Loucy (cell line): ENCODE data around the gene ITSN1.
A peak's percentile ranks its signal among the peaks of the same experiment; 100 is the strongest.

Source experiments
- H2AFZ ChIP-seq: fragments of 200-600 bp; sonication (generic); 2 replicates; pipeline ENCODE4 v1.6.0; 2016; ENCODE audit warnings: antibody characterized with exemption, mild to moderate bottlenecking, low read length, moderate library complexity
- H3F3A ChIP-seq: fragments of 200-600 bp; 2 replicates; pipeline ENCODE4 v1.6.0; 2016; ENCODE audit warnings: antibody characterized with exemption, low read depth, mild to moderate bottlenecking
- H3K27me3 ChIP-seq: fragments of 200-600 bp; sonication (generic); 2 replicates; pipeline ENCODE4 v1.6.1; 2014; ENCODE audit warnings: low read length, mild to moderate bottlenecking; ENCODE audit not compliant: insufficient read depth, poor library complexity, severe bottlenecking
- H3K36me3 ChIP-seq: fragments of 200-600 bp; sonication (generic); 2 replicates; pipeline ENCODE4 v1.6.1; 2016; ENCODE audit warnings: low read length; ENCODE audit not compliant: insufficient read depth
- H3K4me1 ChIP-seq: fragments of 200-600 bp; sonication (generic); 2 replicates; pipeline ENCODE4 v1.5.1; 2014; ENCODE audit warnings: low read length, mild to moderate bottlenecking; ENCODE audit not compliant: insufficient read depth, poor library complexity, severe bottlenecking
- H3K4me2 ChIP-seq: fragments of 200-600 bp; sonication (generic); 2 replicates; pipeline ENCODE4 v1.6.0; 2014; ENCODE audit warnings: antibody characterized with exemption, low read length, low read depth, mild to moderate bottlenecking; ENCODE audit not compliant: poor library complexity, severe bottlenecking
- H3K4me3 ChIP-seq: fragments of 200-600 bp; sonication (generic); 2 replicates; pipeline ENCODE4 v1.5.1; 2014; ENCODE audit warnings: low read length, mild to moderate bottlenecking, mixed read lengths; ENCODE audit not compliant: poor library complexity, severe bottlenecking
- H3K79me2 ChIP-seq: fragments of 200-600 bp; sonication (generic); 2 replicates; pipeline ENCODE4 v1.6.1; 2014; ENCODE audit warnings: low read length; ENCODE audit not compliant: insufficient read depth
- H3K9ac ChIP-seq: fragments of 200-600 bp; sonication (generic); 2 replicates; pipeline ENCODE4 v1.6.0; 2014; ENCODE audit warnings: mild to moderate bottlenecking, low read depth, low read length, moderate library complexity; ENCODE audit not compliant: poor library complexity, severe bottlenecking
- H3K9me2 ChIP-seq: fragments of 200-600 bp; sonication (generic); replicated peaks from 2 replicates; pipeline ENCODE4 v1.6.1; 2016; ENCODE audit warnings: low read depth, low read length, mixed read lengths
- H3K9me3 ChIP-seq: fragments of 200-600 bp; sonication (generic); 2 replicates; pipeline ENCODE4 v1.6.1; 2014; ENCODE audit warnings: mild to moderate bottlenecking, antibody characterized with exemption, low read length, low read depth; ENCODE audit not compliant: insufficient read depth
- H4K20me1 ChIP-seq: fragments of 200-600 bp; sonication (generic); 2 replicates; pipeline ENCODE4 v1.6.0; 2014; ENCODE audit warnings: antibody characterized with exemption, low read length, mild to moderate bottlenecking; ENCODE audit not compliant: insufficient read depth, poor library complexity, severe bottlenecking
- EZH2phosphoT487 ChIP-seq: fragments of 200-600 bp; IDR thresholded peaks from 2 replicates; pipeline ENCODE4 v1.6.1; 2018; ENCODE audit warnings: antibody characterized with exemption, mild to moderate bottlenecking, moderate library complexity, borderline replicate concordance
- TF ChIP-seq, protein P1 (sequence below): fragments of 200-600 bp; sonication (generic); conservative IDR thresholded peaks from 2 replicates; pipeline ENCODE4 v1.5.1; 2014; ENCODE audit warnings: mild to moderate bottlenecking, antibody characterized with exemption, low read length

Gene ITSN1

DNA sequence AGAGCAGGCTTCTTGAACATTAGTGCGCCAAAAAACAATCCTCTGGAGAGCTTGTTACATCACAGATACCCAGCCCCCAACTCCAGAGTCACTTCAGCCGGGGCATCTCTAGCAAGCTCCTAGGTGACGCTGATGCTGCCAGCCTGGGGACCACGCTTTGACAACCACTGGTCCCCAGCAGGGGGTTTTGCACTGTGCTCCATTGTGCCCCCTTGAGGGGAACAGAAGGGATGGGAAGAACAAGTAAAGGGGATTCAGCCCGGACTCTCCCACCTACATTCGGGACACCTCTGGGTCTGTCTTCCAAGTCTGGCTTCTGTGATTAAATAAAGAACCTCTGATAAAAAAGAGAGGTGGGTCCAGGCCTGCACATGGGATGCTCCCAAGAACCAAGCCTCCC is 212.9 kb downstream of the ITSN1 start:
- Histone ChIP-seq H3K4me1 (no peaks in the 10 kb centered on the region), H3K4me2 (no peak overlapping the region), H3K27me3 (no peaks in the 10 kb centered on the region), H2AFZ (no peak overlapping the region), H3K79me2 (no peaks in the 10 kb centered on the region), H3K4me3 (no peak overlapping the region), H3K9me3 (no peaks in the 10 kb centered on the region), H3F3A (no peaks in the 10 kb centered on the region), H3K36me3 (no peaks in the 10 kb centered on the region), H4K20me1 (no peaks in the 10 kb centered on the region), H3K9ac (no peak overlapping the region), H3K9me2 (no peaks in the 10 kb centered on the region)
- TF ChIP-seq EZH2phosphoT487, result no peak
- TF ChIP-seq, protein P1, sequence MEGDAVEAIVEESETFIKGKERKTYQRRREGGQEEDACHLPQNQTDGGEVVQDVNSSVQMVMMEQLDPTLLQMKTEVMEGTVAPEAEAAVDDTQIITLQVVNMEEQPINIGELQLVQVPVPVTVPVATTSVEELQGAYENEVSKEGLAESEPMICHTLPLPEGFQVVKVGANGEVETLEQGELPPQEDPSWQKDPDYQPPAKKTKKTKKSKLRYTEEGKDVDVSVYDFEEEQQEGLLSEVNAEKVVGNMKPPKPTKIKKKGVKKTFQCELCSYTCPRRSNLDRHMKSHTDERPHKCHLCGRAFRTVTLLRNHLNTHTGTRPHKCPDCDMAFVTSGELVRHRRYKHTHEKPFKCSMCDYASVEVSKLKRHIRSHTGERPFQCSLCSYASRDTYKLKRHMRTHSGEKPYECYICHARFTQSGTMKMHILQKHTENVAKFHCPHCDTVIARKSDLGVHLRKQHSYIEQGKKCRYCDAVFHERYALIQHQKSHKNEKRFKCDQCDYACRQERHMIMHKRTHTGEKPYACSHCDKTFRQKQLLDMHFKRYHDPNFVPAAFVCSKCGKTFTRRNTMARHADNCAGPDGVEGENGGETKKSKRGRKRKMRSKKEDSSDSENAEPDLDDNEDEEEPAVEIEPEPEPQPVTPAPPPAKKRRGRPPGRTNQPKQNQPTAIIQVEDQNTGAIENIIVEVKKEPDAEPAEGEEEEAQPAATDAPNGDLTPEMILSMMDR, result peak; percentile 67

DNA sequence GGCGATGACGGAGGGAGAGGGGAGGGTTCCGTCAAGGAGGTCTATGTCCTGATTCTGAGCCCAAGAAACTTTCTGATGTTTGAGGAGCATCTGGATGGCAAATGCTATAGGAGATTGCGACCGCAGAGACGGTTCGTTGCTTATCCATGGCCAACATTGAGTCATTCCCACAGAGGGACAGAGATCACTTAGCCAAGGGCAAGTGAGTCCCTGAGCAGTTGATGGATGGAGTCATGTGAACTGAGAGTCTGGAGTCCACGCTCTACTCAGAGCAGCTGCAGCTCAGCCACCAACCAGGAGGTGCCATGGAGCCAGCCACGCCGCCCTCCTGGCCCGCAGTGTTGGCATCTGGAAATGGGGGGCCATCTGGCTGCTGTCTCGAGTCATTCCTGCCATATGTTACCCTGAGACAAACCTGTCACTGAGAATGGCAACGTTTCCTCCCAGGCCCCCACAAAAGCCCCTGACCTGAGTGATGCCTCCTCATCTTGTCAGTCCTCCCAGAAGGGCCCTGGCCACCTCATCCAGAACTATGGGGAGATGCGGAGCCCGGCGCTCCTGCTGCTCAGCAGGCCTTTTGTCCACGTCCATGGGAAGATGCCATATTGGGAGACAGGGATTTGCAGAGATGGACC is 214.7 kb downstream of the ITSN1 start:
- H3K36me3 ChIP-seq, result no peaks in the 10 kb centered on the region
- TF ChIP-seq, protein P1, result no peak
- no peak for TF ChIP-seq EZH2phosphoT487
- H4K20me1 ChIP-seq, result no peaks in the 10 kb centered on the region
- H3K9ac ChIP-seq, result no peak overlapping the region
- no peaks in the 10 kb centered on the region for H3K27me3 ChIP-seq
- no peaks in the 10 kb centered on the region for H3K9me2 ChIP-seq
- H3K4me3 ChIP-seq, result no peak overlapping the region
- no peaks in the 10 kb centered on the region for H3K4me1 ChIP-seq
- no peaks in the 10 kb centered on the region for H3K9me3 ChIP-seq
- no peak overlapping the region for H3K4me2 ChIP-seq
- no peaks in the 10 kb centered on the region for H3F3A ChIP-seq
- no peak overlapping the region for H2AFZ ChIP-seq
- H3K79me2 ChIP-seq, result no peaks in the 10 kb centered on the region

DNA sequence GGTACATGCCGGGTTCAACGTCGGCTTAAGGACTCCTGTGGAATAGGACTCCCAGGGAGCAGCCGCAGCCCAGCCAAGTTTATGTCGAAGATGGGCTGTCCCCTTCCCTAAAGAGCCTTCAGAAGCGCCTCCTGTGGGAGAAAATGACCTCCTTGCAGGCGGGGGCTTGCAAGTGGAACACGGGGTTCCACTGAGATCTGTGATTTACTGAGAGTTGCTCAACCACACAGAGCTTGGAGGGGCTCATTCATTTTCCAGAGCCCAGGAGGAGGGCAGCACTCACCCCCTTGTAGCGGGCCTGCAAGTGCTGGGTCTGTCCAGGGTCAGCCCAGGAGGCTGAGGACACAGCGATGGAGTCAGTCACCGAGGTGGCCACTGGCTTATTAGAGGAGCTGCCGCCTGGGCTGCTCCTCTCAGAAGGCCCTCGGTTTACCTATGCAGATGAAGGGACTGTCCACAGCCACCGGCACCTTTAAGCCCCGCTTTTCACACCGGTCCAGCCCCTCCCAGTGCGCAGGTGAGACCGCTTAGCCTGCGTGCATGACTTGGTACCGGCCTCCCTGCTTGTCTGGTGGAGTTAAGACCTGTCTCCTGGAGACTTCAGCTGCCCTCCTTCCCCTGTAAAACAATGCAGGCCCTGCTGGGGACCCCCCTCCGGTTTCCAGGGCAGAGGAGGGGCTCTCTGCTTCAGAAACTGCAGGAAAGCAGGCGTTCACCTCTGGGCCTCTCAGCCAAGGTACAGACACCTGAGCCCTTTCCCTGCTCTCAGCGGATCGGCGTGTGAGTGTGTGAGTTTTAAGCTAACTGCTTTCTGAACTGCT is 215.8 kb downstream of the ITSN1 start:
- no peak overlapping the region for H2AFZ ChIP-seq
- TF ChIP-seq EZH2phosphoT487, result no peak
- TF ChIP-seq, protein P1, result no peak
- no peaks in the 10 kb centered on the region for H3K79me2 ChIP-seq
- no peak overlapping the region for H3K9ac ChIP-seq
- H3K36me3 ChIP-seq, result no peaks in the 10 kb centered on the region
- no peak overlapping the region for H3K4me2 ChIP-seq
- H4K20me1 ChIP-seq, result no peaks in the 10 kb centered on the region
- no peak overlapping the region for H3K4me3 ChIP-seq
- no peaks in the 10 kb centered on the region for H3K27me3 ChIP-seq
- H3K9me2 ChIP-seq, result no peaks in the 10 kb centered on the region
- no peaks in the 10 kb centered on the region for H3F3A ChIP-seq
- no peaks in the 10 kb centered on the region for H3K4me1 ChIP-seq
- H3K9me3 ChIP-seq, result no peaks in the 10 kb centered on the region
